ENCODE measurements around the gene MZT2A.
"Not testable (repeated sequence)": the region's sequence is repeated elsewhere in the genome, so short reads cannot be mapped to it uniquely, and the experiment has no call there.

MZT2A gene

DNA sequence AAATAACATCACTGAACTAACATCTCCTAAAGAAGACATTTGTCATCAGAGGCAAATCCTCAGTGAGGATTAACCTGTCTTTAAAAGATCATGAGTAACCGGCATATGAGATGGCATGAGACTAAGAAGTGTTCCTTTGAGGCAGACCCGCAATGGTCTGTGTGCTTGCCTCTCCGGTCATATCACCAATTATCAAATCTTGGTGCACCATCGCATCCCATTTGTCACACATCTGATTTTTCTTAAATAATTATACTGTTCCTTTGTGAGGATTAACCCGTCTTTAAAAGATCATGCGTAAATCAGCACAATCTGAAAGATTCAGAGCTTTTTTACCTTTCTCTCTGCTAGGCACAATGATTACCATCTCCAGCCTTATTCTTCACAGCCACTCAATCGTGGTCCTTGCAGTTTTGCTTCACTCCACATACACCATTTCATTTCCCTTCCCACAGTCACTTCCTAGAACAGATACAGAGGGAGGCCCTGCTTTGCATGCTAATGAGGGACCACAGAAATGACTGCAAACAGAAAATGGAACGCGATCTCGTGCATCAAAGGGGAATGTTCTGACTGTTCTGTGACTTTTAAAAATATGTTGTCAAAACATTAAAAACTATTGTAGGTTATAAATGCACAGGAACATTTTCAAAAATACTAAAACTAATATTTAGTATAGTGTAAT, 40.8 kb downstream of the MZT2A start:
- not testable (repeated sequence) for DNase-seq (ENCODE audit: low spot score)

DNA sequence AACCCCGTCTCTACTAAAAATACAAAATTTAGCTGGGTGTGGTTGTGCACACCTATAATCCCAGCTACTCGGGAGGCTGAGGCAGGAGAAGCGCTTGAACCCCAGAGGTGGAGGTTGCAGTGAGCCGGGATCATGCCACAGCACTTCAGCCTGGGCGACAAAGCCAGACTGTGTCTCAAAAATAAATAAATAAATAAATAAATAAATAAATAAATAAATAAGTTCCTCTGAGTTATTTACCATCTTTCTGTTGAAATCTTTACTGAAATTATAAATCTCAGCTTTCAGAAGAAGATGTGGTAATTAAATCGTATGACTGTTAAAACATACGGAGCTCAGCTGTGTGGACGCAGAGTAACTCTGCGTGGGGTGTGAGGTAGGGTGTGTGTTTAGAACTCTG, 44.2 kb downstream of the MZT2A start:
- not testable (repeated sequence) for DNase-seq (ENCODE audit: low spot score)

DNA sequence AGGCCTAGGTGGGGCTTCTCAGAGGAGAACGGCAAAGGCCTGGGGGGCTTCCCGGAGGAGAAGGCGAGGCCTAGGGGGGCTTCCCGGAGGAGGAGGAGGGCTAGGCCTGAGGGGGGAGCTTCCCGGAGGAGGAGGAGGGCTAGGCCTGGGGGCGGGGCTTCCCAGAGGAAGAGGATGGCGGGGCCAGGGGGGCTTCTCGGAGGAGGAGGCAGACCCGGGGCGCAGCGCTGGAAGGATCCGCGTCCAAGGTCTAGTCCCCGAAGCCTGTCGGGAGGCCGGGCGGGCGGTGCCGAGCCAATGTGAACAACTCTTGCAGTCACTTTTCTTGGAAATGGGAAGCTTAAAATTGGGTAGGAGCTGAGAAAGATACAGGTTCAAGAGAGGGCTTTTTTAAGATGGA, 46.3 kb downstream of the MZT2A start:
- no peak for DNase-seq (ENCODE audit: low spot score)

DNA sequence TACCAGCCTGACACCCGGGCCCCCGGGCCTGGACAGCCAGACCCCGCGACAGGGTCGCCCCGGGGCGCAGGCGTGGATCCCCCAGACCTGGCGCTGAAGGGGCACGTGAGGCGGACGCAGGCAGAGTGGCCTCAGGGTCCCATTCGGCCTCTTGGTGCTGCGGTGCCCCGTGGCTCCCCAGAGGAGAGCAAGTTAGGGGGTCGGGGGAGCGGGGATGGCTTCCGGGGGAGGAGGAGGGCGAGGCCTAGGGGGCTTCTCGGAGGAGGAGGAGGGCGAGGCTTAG, 46.7 kb downstream of the MZT2A start:
- not testable (repeated sequence) for DNase-seq (ENCODE audit: low spot score)

DNA sequence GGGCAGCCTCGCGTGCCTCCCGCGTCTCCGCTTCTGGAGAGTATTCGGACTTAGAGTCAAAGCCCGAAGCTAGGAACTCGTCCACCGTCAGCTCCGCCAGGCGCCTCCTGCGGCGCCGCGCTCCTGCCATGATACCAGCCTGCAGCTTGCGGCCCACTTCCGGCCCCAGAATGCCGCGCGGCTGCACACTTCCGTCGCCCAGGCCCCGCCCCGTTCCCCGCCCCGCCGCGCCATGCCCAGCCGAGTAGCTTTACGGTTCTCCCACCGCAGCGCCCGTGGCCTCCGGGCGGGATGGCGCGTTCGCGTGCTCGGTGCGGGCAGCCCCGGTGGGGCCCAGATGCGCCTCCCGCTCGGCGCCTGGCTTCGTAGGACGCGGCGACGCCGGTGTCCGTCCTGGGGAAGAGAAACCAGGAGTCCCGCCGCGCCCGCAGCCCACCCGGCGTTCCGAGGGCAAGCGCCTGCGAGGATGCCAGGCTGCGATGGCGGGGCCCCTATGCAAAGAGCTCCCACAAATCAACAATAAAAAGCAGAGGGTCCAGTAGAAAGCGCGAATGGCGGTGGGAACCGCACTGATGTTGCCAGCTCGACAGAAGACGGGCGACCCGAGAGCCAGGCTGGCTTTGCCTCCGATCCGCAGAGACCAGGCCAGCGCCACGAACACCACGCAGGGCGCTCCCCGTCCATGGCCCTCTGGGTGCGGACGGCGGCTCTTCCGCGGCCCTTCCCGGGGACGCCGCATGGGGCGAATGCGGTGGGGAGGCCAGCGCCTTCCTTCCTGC, 47.3 kb downstream of the MZT2A start:
- DNase-seq (ENCODE audit: low spot score) = not testable (repeated sequence)

DNA sequence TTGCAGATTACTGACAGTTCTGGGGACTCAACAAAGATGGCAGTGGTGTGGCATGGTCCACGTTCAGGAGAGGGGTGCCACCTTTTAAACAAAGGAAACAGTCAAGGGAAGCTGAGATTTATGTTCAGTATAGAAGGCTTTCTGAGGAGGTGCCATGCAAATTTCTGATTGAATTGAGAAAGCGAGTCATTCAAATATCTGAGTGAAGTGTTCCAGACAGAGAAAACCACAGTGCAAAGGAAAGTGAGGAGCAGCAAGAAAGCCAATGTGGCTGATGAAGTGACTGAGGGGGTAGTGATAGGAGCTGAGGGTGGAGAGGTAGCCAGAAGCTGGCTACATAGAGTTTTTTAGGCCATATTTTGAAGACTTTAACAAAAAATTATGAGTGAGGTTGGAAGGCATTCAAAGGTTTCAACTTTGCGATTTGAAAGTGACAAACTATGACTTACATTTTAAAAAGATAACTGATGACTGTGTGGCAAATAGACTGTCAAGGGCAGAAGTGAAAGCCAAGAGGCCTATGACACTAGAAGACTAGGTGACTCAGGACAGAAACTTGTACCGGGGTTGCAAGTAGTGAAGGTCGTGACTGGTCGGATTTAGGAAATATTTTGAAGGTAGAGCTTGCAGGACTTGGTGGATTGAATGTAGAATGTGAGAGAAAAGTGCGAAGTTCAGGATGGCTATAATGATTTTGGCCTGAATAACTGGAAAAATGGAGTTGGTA, 51.3 kb downstream of the MZT2A start:
- DNase-seq (ENCODE audit: low spot score) = not testable (repeated sequence)

All from RKO (cell line).